ENCODE results near the gene AUTS2.

The AUTS2 gene

DNA sequence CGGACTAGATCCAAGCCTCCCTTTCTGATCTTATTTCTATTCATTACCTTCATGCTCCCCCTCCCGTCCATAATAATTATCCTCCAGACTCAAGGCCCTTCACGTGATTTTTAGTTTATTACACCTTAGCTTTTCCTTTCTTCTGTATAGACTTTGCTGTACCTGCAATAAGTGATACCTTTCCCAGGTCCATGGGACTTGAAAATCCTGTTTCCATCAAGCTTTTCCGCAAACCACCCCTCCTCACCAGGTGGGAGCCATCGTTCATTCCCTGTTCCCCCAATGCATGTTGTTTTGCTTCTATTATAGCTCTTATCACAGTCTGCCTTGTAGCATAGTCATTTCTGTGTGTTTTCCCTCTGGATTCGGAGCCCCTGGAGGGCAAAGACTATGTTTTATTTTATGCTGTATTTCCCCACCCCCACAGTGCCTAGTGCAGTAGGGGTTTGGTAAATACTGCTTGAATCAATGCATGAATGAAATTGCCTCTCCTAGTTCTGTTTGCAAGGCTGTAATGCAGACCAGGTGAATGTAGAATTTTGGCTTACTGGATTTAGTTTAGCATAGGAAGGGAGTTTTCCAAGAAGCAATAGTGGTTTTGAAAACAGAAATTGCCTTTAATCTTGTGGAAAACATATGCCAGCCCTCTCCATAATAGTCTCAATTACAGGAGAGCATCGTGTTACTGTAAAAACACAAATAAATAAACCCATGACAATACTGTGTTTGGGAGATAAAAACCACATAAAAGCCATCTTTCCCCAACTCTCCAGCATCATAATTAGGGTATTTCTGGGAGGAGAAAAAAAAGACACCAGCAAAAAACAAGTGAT, 213.4 kb downstream of the AUTS2 start (continued):
- no peak for TF ChIP-seq ZNF121 (tag by site-specific recombination; IDR thresholded peaks at IDR 0.05)
- TF ChIP-seq, protein P1, sequence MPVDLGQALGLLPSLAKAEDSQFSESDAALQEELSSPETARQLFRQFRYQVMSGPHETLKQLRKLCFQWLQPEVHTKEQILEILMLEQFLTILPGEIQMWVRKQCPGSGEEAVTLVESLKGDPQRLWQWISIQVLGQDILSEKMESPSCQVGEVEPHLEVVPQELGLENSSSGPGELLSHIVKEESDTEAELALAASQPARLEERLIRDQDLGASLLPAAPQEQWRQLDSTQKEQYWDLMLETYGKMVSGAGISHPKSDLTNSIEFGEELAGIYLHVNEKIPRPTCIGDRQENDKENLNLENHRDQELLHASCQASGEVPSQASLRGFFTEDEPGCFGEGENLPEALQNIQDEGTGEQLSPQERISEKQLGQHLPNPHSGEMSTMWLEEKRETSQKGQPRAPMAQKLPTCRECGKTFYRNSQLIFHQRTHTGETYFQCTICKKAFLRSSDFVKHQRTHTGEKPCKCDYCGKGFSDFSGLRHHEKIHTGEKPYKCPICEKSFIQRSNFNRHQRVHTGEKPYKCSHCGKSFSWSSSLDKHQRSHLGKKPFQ (tag by site-specific recombination; IDR thresholded peaks at IDR 0.05) = peak; percentile 40; the same call in 1 of the 2 replicates
- TF ChIP-seq, protein P2, sequence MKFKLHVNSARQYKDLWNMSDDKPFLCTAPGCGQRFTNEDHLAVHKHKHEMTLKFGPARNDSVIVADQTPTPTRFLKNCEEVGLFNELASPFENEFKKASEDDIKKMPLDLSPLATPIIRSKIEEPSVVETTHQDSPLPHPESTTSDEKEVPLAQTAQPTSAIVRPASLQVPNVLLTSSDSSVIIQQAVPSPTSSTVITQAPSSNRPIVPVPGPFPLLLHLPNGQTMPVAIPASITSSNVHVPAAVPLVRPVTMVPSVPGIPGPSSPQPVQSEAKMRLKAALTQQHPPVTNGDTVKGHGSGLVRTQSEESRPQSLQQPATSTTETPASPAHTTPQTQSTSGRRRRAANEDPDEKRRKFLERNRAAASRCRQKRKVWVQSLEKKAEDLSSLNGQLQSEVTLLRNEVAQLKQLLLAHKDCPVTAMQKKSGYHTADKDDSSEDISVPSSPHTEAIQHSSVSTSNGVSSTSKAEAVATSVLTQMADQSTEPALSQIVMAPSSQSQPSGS (tag by site-specific recombination; IDR thresholded peaks at IDR 0.05; ENCODE audit: low read depth) = no peak
- TF ChIP-seq ZNF433 (tag by site-specific recombination; IDR thresholded peaks at IDR 0.05; ENCODE audit: low read depth) = no peak
- TF ChIP-seq IKZF3 (tag by site-specific recombination; IDR thresholded peaks at IDR 0.05) = peak; percentile 77
- TF ChIP-seq ZNF785 (tag by site-specific recombination; IDR thresholded peaks at IDR 0.05) = no peak
- no peak for TF ChIP-seq ZNF394 (tag by site-specific recombination; IDR thresholded peaks at IDR 0.05; ENCODE audit: borderline replicate concordance)
- TF ChIP-seq ZNF354C (tag by site-specific recombination; IDR thresholded peaks at IDR 0.05; ENCODE audit: borderline replicate concordance, low read depth) = no peak
- TF ChIP-seq GLIS2 (tag by site-specific recombination; IDR thresholded peaks at IDR 0.05) = no peak
- no peak for TF ChIP-seq ZNF600 (tag by site-specific recombination; IDR thresholded peaks at IDR 0.05)
- TF ChIP-seq ZNF140 (tag by site-specific recombination; IDR thresholded peaks at IDR 0.05) = no peak
- peak; percentile 63; the same call in 1 of the 2 replicates for TF ChIP-seq ZNF24 (tag by site-specific recombination; IDR thresholded peaks at IDR 0.05)
- TF ChIP-seq SP7 (tag by site-specific recombination; IDR thresholded peaks at IDR 0.05) = peak; percentile 95
- peak; percentile 88 for TF ChIP-seq TSHZ1 (tag by site-specific recombination; IDR thresholded peaks at IDR 0.05; ENCODE audit: borderline replicate concordance)
- no peak for TF ChIP-seq ZNF704 (tag by site-specific recombination; IDR thresholded peaks at IDR 0.05)
- no peak for TF ChIP-seq ZNF510 (tag by site-specific recombination; IDR thresholded peaks at IDR 0.05; ENCODE audit: insufficient replicate concordance)
- TF ChIP-seq ZFHX2 (tag by site-specific recombination; conservative IDR thresholded peaks at IDR 0.05) = no peak
- no peak for TF ChIP-seq ZNF132 (tag by site-specific recombination; IDR thresholded peaks at IDR 0.05; ENCODE audit: borderline replicate concordance)
- peak; percentile 89 for TF ChIP-seq OSR2 (tag by site-specific recombination; IDR thresholded peaks at IDR 0.05)
- no peak for TF ChIP-seq ZNF624 (tag by site-specific recombination; IDR thresholded peaks at IDR 0.05)
- TF ChIP-seq ZNF571 (tag by site-specific recombination; IDR thresholded peaks at IDR 0.05) = no peak
- peak; percentile 92 for TF ChIP-seq ZNF843 (tag by site-specific recombination; IDR thresholded peaks at IDR 0.05)
- no peak for TF ChIP-seq HOXC10 (CRISPR knock-in tag; IDR thresholded peaks at IDR 0.05)
- no peak for TF ChIP-seq ZNF747 (tag by site-specific recombination; IDR thresholded peaks at IDR 0.05)
- no peak for TF ChIP-seq ZSCAN18 (tag by site-specific recombination; IDR thresholded peaks at IDR 0.05)
- no peak for TF ChIP-seq ZNF23 (tag by site-specific recombination; IDR thresholded peaks at IDR 0.05; ENCODE audit: borderline replicate concordance)
- TF ChIP-seq ZSCAN30 (tag by site-specific recombination; IDR thresholded peaks at IDR 0.05) = no peak
- peak; percentile 53 for TF ChIP-seq ZNF629 (tag by site-specific recombination; IDR thresholded peaks at IDR 0.05)
- peak; percentile 38; the same call in 1 of the 2 replicates for TF ChIP-seq PATZ1 (tag by site-specific recombination; IDR thresholded peaks at IDR 0.05)
